Testis (tissue), 2 donors: ENCODE results near the gene SUSD3.

Source experiments
- POLR2A ChIP-seq: fragments of 450-650 bp; IDR thresholded peaks from one replicate; pipeline ENCODE4 v1.6.1; 2017; ENCODE audit warnings: antibody characterized with exemption, mild to moderate bottlenecking, moderate library complexity
- TF ChIP-seq, protein P1 (sequence below), 3 experiments: fragments of 450-650 bp in 2 of 3; fragments of 200-600 bp in 1 of 3; sonication (generic) in 1 of 3; IDR thresholded peaks; one replicate each; pipeline ENCODE4 v1.5.1; 2016 to 2019; ENCODE audit warnings: antibody characterized with exemption in 3 of 3, mild to moderate bottlenecking in 2 of 3, moderate library complexity in 1 of 3

GRCh38 chr9:93089024-93089423 lies 30.5 kb downstream of the SUSD3 start:
- TF ChIP-seq, protein P1, sequence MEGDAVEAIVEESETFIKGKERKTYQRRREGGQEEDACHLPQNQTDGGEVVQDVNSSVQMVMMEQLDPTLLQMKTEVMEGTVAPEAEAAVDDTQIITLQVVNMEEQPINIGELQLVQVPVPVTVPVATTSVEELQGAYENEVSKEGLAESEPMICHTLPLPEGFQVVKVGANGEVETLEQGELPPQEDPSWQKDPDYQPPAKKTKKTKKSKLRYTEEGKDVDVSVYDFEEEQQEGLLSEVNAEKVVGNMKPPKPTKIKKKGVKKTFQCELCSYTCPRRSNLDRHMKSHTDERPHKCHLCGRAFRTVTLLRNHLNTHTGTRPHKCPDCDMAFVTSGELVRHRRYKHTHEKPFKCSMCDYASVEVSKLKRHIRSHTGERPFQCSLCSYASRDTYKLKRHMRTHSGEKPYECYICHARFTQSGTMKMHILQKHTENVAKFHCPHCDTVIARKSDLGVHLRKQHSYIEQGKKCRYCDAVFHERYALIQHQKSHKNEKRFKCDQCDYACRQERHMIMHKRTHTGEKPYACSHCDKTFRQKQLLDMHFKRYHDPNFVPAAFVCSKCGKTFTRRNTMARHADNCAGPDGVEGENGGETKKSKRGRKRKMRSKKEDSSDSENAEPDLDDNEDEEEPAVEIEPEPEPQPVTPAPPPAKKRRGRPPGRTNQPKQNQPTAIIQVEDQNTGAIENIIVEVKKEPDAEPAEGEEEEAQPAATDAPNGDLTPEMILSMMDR (IDR thresholded peaks at IDR 0.05): no peak
- TF ChIP-seq POLR2A: no peak
